MG63 (cell line): ENCODE data around the gene MGAT1. TPM values are rescaled to one million over a fixed set of nuclear protein-coding genes. Genes with fewer than 3 reads are reported as not detected.
"Not testable (repeated sequence)": the region's sequence is repeated elsewhere in the genome, so short reads cannot be mapped to it uniquely, and the experiment has no call there.

ENCODE experiments used
- DNase-seq: peaks from one replicate; pipeline ENCODE4 v3.0.0-alpha.2; 2020
- H3K27me3 ChIP-seq: fragments of 250-450 bp; sonication (Bioruptor Pico); 2 replicates; pipeline ENCODE4 v1.5.1; 2020; ENCODE audit warnings: mild to moderate bottlenecking, moderate library complexity
- H3K36me3 ChIP-seq: fragments of 250-450 bp; sonication (Bioruptor Pico); 2 replicates; pipeline ENCODE4 v1.5.1; 2020; ENCODE audit warnings: mild to moderate bottlenecking, moderate library complexity
- H3K4me3 ChIP-seq: fragments of 250-450 bp; sonication (Bioruptor Pico); 2 replicates; pipeline ENCODE4 v1.5.1; 2020; ENCODE audit warnings: mild to moderate bottlenecking, moderate library complexity
- H3K9me3 ChIP-seq: fragments of 250-450 bp; sonication (Bioruptor Pico); 2 replicates; pipeline ENCODE4 v1.5.1; 2020; ENCODE audit warnings: mild to moderate bottlenecking, moderate library complexity
- total RNA-seq: library from RNA; depleted of rRNA; stranded (reverse); fragments of >200 nt; shearing (Covaris generic); gene quantifications from 2 replicates; pipeline ENCODE4 v1.2.3, GENCODE V29; 2014; ENCODE audit warnings: low replicate concordance

The MGAT1 gene
- total RNA-seq, 1 experiment from 2014 or later, result 189 TPM

DNA sequence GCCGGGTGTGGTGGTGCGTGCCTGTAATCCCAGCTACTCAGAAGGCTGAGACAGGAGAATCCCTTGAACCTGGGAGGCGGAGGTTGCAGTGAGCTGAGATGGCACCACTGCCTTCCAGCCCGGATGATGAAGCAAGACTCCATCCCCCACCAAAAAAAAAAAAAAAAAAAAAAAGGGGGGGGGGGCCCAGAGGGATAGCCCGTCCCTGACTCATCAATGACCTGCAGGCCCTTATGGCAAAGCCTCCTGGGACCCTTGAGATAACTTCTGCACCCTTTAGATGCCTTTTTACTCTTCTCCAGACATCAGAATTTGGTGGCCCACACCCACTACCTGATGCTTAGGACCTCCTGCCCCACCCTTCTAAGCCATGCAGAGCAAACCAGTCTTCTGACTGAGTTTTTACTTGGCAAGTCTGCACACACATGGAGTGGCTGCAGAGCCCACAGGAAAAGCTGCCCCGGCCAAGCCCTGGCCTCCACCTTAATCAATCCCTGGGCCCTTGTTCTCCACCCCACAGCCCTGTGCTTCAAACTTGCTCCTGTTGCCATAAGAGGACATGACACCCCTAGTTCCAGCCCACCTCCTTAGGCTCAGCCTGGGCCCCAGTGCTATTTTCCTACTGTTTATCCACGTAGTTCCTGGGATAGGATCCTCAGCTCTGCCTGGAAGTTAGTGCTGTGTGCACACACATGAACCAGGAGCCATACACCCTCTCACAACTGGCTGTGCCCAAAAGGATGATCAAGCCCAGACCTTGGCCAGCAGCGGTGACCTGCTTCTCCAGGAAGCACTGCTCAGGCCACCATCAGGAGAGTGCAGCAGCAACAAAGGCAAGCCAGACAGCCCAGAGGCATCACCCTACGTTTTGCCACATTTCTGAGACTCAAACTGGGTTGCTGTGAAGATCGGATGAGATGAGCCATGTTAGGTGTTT, 5.1 kb downstream of the MGAT1 start:
- Histone ChIP-seq H3K36me3 (peaks cover 66% of the 10 kb centered on the region), H3K9me3 (no peaks in the 10 kb centered on the region), H3K4me3 (no peak overlapping the region), H3K27me3 (no peaks in the 10 kb centered on the region)
- DNase-seq, result no peak

DNA sequence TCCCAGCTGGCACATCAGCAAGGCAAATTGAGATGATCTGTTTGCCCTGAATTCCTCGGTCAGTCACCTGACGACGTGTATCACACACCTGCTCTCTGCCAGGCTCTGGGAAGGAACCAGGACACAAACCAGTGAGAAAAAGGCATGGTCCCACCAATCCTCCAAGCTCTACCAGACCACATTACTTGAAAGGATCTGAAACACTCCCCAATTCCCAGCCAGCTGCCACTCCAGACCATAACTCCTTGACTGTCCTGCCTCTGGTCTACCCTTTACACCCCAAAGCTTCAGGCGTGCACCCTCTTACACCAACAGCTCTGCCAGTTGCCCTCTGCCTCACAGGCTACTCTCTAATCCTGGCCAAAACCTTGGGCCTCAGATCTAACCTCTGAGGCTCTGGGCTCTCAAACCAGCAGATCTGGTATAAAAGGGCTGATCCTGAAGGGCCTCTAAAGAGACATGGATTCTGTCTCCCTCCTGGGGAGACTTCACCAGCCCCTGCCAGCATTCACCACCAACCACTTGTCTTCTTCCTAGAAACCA, 6.8 kb downstream of the MGAT1 start:
- H3K27me3 ChIP-seq, result no peaks in the 10 kb centered on the region
- H3K36me3 ChIP-seq, result peaks cover 75% of the 10 kb centered on the region
- no peaks in the 10 kb centered on the region for H3K9me3 ChIP-seq
- DNase-seq, result no peak
- no peak overlapping the region for H3K4me3 ChIP-seq

DNA sequence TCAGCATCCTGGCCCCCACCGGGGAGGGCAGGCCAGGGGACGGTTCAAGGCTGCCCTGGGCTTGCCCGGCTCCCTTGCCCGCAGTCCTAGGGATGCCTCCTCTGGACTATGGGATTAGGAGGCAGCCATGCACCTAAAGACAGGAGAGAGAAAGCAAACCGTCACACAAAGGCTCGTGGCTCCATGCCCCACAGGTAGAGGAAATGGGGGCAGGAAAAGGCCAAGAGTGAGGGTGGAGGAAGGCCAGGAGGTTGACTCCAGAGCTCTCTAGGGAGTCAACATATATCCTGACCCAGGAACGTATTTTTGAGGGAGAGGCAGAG, 9.7 kb downstream of the MGAT1 start:
- peaks cover 74% of the 10 kb centered on the region for H3K36me3 ChIP-seq
- H3K27me3 ChIP-seq, result no peaks in the 10 kb centered on the region
- no peaks in the 10 kb centered on the region for H3K9me3 ChIP-seq
- DNase-seq, result no peak
- H3K4me3 ChIP-seq, result no peak overlapping the region

DNA sequence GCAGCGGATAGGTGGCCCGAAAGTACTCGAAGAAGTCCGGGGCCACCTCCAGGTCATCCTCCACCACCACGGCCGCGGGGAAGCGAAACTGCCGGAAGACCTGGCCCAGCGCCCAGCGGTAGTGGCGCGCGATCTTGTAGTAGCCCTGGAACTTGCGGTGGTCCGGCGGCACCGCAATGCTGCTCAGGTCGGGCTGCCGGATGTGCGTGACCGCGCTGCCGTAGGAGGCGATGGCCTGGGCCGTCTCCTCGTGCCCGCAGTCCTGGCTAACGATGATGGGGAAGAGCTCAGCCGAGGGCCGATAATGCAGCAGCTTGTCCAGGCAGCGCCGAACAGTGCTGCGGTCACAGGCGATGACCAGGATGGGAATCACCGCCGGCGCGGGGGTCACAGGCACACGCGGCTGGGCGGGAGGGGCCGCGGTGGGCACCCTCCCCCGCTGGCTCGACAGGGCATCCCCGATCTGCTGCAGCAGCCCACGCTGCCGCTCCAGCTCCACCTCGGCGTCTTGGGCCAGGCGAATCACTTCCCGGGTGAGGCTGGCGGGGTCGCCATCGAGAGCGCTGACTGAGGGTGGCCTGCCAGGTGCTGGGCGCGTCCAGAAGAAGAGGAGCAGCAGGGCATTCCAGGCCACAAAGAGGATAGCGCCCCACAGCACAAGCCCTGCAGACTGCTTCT, 10.2 kb downstream of the MGAT1 start:
- Histone ChIP-seq H3K4me3 (no peak overlapping the region), H3K36me3 (peaks cover 73% of the 10 kb centered on the region), H3K27me3 (no peaks in the 10 kb centered on the region), H3K9me3 (no peaks in the 10 kb centered on the region)
- DNase-seq, result no peak

DNA sequence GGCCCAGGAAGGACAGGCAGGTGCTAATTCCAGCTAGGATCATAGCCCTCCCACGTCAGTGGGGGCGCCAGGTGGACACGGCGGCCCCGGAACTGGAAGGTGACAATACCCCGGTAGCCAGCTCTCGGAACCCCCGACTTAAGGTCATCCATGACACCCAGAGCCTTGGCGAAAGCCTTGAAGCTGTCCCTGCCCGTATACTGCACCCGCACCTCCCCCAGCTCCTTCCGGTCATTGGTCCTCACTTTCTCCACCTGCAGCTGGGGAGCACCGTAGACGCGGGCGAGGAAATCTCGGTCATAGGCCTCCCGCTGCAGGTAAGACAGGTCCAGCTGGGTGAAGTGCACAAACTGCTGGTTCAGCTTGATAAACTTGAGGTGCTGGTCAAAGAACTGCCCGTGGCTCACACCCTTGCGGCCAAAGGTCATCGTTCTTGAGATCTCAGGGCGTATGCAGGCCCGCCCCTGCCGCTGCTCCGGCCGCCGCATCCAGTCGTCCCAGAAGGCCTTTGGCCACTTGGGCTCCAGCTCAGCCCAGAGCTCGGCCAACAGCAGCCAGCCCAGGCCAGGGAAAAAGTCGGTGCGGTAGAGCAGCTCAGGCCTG, 10.9 kb downstream of the MGAT1 start:
- DNase-seq, result no peak
- H3K9me3 ChIP-seq, result no peaks in the 10 kb centered on the region
- H3K27me3 ChIP-seq, result no peaks in the 10 kb centered on the region
- no peak overlapping the region for H3K4me3 ChIP-seq
- H3K36me3 ChIP-seq, result peaks cover 74% of the 10 kb centered on the region

DNA sequence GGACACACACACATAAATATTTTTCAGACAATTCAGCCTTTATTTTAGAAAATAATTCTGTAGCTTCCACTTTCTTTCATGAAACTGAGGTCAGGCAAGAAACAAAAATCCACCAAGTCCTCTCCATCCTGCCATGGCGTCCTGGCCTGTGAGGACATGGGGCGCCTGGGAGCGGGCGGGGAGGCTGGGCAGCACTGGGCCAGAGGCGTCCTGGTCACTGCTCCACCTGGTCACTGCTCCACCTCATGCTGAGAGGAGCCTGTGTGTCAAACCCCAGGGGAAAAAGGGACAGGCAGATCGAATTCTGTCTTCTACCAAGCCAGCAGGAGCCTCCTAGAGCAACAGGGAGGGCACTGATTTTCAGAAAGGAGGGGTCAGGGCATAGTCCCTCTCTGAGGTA, 12.1 kb downstream of the MGAT1 start:
- peaks cover 67% of the 10 kb centered on the region for H3K36me3 ChIP-seq
- no peak for DNase-seq
- H3K27me3 ChIP-seq, result no peaks in the 10 kb centered on the region
- no peak overlapping the region for H3K4me3 ChIP-seq
- no peaks in the 10 kb centered on the region for H3K9me3 ChIP-seq

DNA sequence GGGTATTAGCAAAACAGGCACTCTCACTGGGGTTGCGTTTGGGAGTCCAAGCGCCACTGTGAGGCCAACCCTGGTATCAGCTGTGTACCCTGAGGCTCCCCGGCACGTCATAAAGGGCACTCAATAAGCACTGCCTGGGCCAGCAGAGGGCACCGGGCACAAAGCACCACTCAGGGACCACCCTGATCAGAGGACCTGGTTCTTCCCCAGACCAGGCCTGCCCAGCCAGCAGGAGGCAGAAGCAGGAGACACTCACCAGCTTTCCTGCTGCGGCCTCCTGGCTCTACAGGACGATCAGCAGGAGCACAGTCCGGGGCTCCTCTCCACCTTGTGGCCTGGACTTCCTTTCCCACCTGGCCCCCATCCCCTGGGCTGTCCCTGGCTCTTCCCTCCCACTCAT, 12.6 kb downstream of the MGAT1 start:
- Histone ChIP-seq H3K9me3 (no peaks in the 10 kb centered on the region), H3K4me3 (no peak overlapping the region), H3K36me3 (peaks cover 62% of the 10 kb centered on the region), H3K27me3 (no peaks in the 10 kb centered on the region)
- DNase-seq, result no peak

DNA sequence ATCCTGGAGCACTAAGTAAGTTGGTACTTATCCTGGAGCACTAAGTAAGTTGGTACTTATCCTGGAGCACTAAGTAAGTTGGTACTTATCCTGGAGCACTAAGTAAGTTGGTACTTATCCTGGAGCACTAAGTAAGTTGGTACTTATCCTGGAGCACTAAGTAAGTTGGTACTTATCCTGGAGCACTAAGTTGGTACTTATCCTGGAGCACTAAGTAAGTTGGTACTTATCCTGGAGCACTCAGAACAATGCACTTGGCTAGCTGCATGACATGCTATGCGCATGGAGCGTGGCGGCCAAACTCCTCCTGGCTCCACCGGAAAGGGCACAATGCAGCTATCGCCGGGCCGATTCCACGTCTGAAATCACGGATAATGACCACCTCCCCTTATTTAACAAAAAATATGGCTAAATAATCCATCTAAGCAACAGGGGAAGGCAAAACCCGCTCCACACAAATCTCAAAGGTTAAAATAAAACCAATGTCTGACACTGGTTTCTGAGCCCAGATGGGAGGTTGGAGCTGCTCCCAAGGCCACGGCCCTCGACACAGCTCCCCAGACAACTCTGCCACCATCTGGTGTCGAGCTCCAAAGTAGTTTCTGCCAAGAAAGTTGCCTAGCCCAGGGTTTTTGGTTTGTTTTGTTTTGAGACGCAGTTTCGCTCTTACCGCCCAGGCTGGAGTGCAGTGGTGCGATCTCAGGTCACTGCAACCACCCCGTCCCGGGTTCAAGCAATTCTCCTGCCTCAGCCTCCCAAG, 13.8 kb downstream of the MGAT1 start:
- DNase-seq, H3K27me3 ChIP-seq, H3K9me3 ChIP-seq, H3K4me3 ChIP-seq: not testable (repeated sequence)
- peaks cover 56% of the 10 kb centered on the region for H3K36me3 ChIP-seq

DNA sequence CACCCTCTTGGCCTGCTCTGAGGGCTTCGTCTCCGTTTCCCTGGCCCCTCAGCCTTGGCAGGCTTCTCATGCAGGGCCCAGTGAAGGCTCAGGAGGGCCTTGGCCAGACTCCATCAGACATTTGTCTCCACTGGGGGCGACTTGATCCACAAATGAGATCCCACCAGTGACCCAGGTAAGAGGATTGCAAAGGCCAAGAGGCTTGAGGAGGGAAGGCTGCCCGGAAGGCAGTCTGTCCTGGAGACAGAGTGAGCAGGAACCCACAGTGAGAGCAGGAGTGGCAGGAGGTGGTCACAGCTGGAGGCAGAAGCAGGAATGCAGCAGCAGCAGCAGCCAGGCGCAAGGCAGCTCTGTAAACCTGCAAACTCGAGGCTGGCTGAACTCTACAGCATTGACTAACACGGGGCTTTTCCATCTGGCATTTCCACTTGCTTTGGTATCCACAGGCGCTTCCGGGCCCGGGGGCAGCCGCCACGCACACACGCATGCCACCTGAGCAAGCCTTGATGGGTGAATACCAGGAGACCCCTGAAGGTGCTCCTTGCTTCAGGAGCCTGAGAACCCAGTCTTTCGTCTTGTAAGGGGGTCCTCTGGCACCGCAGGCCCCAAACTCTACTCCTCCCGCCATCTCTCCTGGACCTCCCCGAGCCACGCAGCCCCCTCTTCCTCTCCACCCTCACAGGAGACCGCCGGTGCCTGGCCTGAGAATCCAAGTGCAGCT, 14.7 kb downstream of the MGAT1 start:
- Histone ChIP-seq H3K27me3 (no peaks in the 10 kb centered on the region), H3K4me3 (no peak overlapping the region), H3K36me3 (peaks cover 52% of the 10 kb centered on the region), H3K9me3 (no peaks in the 10 kb centered on the region)
- peak; percentile 44 for DNase-seq

DNA sequence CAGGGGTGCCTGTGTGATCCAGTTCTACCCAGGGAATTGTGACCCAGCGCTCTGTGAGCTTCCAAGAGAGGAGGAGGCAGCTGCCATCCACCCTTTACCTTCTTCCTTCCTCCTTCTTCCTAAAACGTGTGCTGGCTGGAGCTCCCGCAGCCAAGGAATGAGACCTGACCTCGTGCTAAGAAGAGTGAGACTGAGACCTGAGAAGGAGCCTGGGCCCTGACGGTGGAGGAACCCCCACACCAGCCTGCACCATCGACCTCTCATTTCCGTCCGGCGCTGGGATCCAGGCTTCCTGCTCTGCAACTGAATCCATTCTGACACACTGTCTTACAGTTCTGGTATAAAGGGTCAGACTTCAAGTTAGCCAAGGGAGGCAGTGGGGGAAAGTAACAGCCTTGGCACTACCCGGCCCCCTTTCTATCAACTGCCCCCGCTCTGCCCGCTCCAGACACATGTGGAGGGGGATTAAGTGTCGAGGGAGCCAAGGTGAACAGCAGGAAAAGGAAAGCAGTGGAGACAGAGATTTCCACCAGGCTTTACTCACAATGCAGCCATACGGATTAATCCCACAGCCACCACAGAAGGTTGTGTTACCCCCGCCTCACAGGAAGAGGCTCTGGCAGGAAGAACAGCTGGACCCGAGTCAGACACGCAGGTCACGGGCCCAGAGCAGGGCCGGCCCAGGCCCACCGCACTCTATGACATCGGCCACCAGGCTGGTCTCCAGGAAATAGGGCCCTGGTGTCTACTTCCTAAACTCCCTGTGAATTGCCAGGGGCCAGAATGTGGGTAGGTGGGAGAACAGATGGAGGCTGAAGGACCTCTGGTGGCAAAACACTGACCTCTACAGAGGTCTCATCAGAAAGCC, 15.8 kb downstream of the MGAT1 start:
- Histone ChIP-seq H3K36me3 (peaks cover 40% of the 10 kb centered on the region), H3K4me3 (no peak overlapping the region), H3K9me3 (no peaks in the 10 kb centered on the region), H3K27me3 (no peaks in the 10 kb centered on the region)
- peak; percentile 69 for DNase-seq

DNA sequence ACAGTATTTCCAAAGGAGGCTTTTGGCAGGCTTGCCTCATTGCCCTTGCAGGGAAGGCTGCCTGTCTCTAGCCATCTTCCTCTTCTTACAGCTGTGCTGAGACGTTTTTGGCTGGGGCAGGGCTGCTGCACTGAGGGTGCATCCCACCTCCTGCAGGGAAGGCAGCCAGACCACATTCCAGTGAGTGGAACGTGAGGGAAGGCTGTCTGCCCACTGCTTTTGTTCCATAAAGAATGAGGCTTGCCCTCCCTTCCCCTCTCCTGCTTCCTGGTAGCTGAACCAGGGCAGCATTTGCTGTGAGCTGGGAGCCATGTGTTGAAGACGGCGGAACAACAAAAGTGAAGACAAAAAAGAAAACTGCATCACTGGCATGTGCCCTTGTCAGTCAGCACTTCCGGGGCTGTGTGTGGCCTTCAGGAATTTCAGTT, 16.8 kb downstream of the MGAT1 start:
- DNase-seq, result peak; percentile 95
- Histone ChIP-seq H3K9me3 (no peaks in the 10 kb centered on the region), H3K27me3 (no peaks in the 10 kb centered on the region), H3K36me3 (peaks cover 31% of the 10 kb centered on the region), H3K4me3 (no peak overlapping the region)

DNA sequence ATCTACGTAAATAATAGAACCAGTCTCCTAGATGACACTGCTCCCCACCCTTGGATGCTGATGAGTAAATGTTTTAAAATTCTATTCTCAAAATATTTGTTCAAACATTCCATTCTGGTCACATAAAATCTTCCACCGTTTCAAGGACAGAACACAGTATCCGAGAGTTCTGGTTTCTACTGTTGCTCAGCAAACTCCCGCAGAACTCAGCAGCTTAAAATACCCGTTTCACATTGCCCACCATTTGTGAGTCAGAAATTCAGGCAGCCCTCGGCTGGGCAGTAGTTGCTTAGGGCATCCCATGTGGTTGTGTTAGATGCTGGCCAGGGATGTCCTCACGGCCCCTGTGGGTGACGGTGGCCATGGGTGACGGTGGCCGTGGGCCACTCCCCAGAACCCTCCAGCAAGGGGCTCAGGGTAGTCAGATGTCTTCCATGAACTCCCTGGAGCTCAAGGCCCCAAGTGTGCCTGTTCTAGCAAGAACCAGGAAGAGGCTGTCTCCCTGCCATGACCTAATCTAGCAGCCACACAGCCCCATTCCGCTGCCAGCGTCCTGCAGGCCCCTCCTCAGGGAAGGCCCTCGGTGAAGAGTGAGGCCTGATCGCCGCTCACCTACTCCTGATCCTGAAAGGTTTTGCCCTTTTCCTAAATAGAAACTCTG, 17.4 kb downstream of the MGAT1 start:
- peaks cover 25% of the 10 kb centered on the region for H3K36me3 ChIP-seq
- DNase-seq, result peak; percentile 34
- H3K9me3 ChIP-seq, result no peaks in the 10 kb centered on the region
- H3K27me3 ChIP-seq, result no peaks in the 10 kb centered on the region
- H3K4me3 ChIP-seq, result no peak overlapping the region

DNA sequence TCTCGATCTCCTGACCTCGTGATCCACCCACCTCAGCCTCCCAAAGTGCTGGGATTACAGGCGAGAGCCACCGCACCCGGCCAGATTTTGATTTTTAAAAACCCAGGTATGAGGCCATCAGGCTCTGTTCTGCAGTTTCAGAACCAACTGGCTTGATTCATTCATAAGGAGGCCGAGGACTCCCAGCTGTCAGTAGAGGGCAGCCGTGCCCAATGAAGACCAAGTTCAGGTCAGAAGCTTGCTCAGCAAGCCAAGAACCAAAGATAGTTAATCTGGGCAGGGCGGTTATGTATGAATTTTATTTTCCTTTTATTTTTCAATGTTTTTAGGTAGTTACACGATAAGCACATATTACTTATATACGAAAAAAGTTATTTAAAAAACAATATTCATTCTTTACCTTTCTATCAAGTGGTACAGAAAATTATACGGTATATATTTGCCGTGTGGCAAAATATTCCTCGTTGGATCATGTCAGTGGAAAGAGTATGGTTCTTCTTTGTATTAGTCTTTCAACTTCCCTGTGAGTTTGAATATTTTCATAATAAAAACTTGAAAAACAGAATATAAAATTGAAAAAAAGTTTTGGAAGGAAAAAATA, 18.0 kb downstream of the MGAT1 start:
- Histone ChIP-seq H3K4me3 (no peak overlapping the region), H3K36me3 (peaks cover 19% of the 10 kb centered on the region), H3K9me3 (no peaks in the 10 kb centered on the region), H3K27me3 (no peaks in the 10 kb centered on the region)
- peak; percentile 86 for DNase-seq

DNA sequence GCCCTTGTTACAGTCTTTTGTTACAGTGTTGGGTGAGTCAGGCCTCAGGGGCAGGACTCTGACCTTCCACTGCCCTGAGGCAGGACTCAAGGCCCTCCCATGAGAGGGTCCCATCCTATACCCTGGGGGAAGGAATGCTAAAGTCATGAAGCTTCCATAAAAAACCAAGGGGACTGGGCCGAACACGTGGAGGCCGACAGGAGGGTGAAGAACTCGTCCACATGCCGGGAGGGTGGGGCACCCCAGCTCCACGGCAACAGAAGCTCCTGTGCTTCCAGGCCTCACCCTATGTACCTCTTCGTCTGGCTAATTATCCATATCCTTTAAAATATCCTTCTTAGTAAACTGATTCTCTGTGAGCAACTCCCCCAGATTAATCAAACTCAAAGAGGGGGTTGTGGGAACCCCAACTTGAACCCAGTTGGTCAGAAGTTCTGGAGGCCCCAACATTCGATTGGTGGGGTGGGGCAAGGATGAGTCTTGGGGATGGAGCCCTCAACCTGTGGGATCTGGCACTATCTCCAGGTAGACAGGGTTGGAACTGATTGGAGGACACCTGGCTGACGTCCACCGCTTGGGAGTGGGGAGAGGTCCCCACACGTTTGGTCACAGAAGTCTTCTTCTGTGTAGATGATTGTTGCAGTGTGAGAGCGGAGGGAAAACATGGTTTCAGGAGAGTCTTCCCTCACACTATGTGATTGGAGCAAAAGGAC, 19.1 kb downstream of the MGAT1 start:
- Histone ChIP-seq H3K36me3 (peaks cover 9% of the 10 kb centered on the region), H3K4me3 (no peak overlapping the region), H3K27me3 (no peaks in the 10 kb centered on the region), H3K9me3 (no peaks in the 10 kb centered on the region)
- DNase-seq, result no peak
